Tibial artery (tissue), 4 donors: ENCODE data around the gene CRYGA.
A peak's percentile ranks its signal among the peaks of the same experiment; 100 is the strongest.
"Not testable (repeated sequence)": the region's sequence is repeated elsewhere in the genome, so short reads cannot be mapped to it uniquely, and the experiment has no call there.

Experiments used
- DNase-seq, 2 donors: peaks; one replicate each; pipeline ENCODE4 v3.0.0-alpha.2; 2019
- H3K27ac ChIP-seq, 2 donors: fragments of 200-600 bp; sonication (generic) in 1 of 2; 1 replicate in 1 of 2; 2 replicates in 1 of 2; pipeline ENCODE4 v1.5.1; 2018 to 2019; ENCODE audit warnings: mild to moderate bottlenecking in 1 of 2
- H3K27me3 ChIP-seq, 2 donors: fragments of 200-600 bp; sonication (generic) in 1 of 2; one replicate each; pipeline versions ENCODE4 v1.5.1 to v1.6.0; 2016 to 2019
- H3K36me3 ChIP-seq, 3 donors: fragments of 200-600 bp; sonication (generic) in 2 of 3; one replicate each; pipeline ENCODE4 v1.5.1; 2016 to 2019; ENCODE audit warnings: mild to moderate bottlenecking in 2 of 3
- H3K4me1 ChIP-seq, 4 donors: fragments of 200-600 bp; sonication (generic) in 2 of 4; 1 replicate in 3 of 4; 2 replicates in 1 of 4; pipeline ENCODE4 v1.5.1; 2016 to 2019
- H3K4me3 ChIP-seq, 2 donors: fragments of 200-600 bp; sonication (generic) in 1 of 2; 1 replicate in 1 of 2; 2 replicates in 1 of 2; pipeline ENCODE4 v1.5.1; 2018 to 2019; ENCODE audit warnings: mild to moderate bottlenecking in 2 of 2
- H3K9me3 ChIP-seq, 3 donors: fragments of 200-600 bp; sonication (generic) in 1 of 3; one replicate each; pipeline ENCODE4 v1.5.1; 2016 to 2019
- CTCF ChIP-seq, 2 experiments: fragments of 200-600 bp in 1 of 2; fragments of 450-650 bp in 1 of 2; IDR thresholded peaks; one replicate each; pipeline ENCODE4 v1.5.1; 2017 to 2019; ENCODE audit warnings: antibody characterized with exemption in 2 of 2, mild to moderate bottlenecking in 1 of 2, moderate library complexity in 1 of 2
- intact Hi-C: fragments of 100-400 bp; cut with DNase I; formaldehyde crosslinking; loops from one replicate; pipeline ENCODE4 v1.15.0; 2023; ENCODE audit warnings: low total_unique reads

The CRYGA gene

GRCh38 chr2:208128136-208128535 is 35.3 kb downstream of the CRYGA start:
- DNase-seq = no peak
- Histone ChIP-seq H3K4me1 (peaks cover 0 to 6% (median 5%) of the 10 kb centered on the region in 4 donors), H3K27ac (no peak overlapping the region), H3K27me3 (peaks cover 0 to 15% of the 10 kb centered on the region in 2 donors), H3K36me3 (no peaks in the 10 kb centered on the region), H3K9me3 (no peaks in the 10 kb centered on the region), H3K4me3 (no peak overlapping the region)
- intact Hi-C loops = no loop called here
- no peak for TF ChIP-seq CTCF (IDR thresholded peaks at IDR 0.05)

- peaks cover 0 to 6% (median 5%) of the 10 kb centered on the region in 4 donors for H3K4me1 ChIP-seq
- intact Hi-C loops = no loop called here
These were observed 36.3 kb downstream of the CRYGA start for GRCh38 chr2:208127090-208127489.

GRCh38 chr2:208125251-208125650 is 38.1 kb downstream of the CRYGA start:
- Histone ChIP-seq H3K4me3 (no peak overlapping the region), H3K4me1 (peaks cover 0 to 6% (median 5%) of the 10 kb centered on the region in 4 donors), H3K9me3 (no peaks in the 10 kb centered on the region), H3K36me3 (no peaks in the 10 kb centered on the region), H3K27me3 (peaks cover 0 to 15% of the 10 kb centered on the region in 2 donors), H3K27ac (no peak overlapping the region)
- no peak for TF ChIP-seq CTCF (IDR thresholded peaks at IDR 0.05)
- DNase-seq = no peak
- intact Hi-C loops = no loop called here

More at GRCh38 chr2:208127090-208127489, 36.3 kb downstream of the CRYGA start:
- TF ChIP-seq CTCF (IDR thresholded peaks at IDR 0.05) = no peak
- H3K4me3 ChIP-seq = no peak overlapping the region
- DNase-seq = no peak
- no peaks in the 10 kb centered on the region for H3K9me3 ChIP-seq
- H3K36me3 ChIP-seq = no peaks in the 10 kb centered on the region
- no peak overlapping the region for H3K27ac ChIP-seq
- H3K27me3 ChIP-seq = peaks cover 0 to 15% of the 10 kb centered on the region in 2 donors

- DNase-seq, intact Hi-C loops, H3K27ac ChIP-seq, H3K36me3 ChIP-seq, H3K9me3 ChIP-seq, H3K4me1 ChIP-seq: not testable (repeated sequence)
- peak within 1 kb of the TSS in 1 of 2 donors; percentile 7 for H3K4me3 ChIP-seq
- H3K27me3 ChIP-seq = peaks cover 0 to 15% of the 10 kb centered on the region in 2 donors
These were observed 39.2 kb downstream of the CRYGA start, which contains the start of gene CRYGD for GRCh38 chr2:208124013-208124715. TSS of gene CRYGD (minus strand) at chr2:208124524. CDS start at chr2:208124473, 51 bp downstream.

GRCh38 chr2:208122248-208122647 is 41.1 kb downstream of the CRYGA start:
- Histone ChIP-seq H3K4me3 (no peak overlapping the region), H3K27me3 (peaks cover 0 to 12% of the 10 kb centered on the region in 2 donors), H3K27ac (no peak overlapping the region), H3K9me3 (no peaks in the 10 kb centered on the region), H3K36me3 (no peaks in the 10 kb centered on the region), H3K4me1 (peaks cover 0 to 6% (median 5%) of the 10 kb centered on the region in 4 donors)
- DNase-seq = no peak
- intact Hi-C loops = no loop called here
- TF ChIP-seq CTCF (IDR thresholded peaks at IDR 0.05) = no peak

- Histone ChIP-seq H3K27me3 (peaks cover 0 to 3% of the 10 kb centered on the region in 2 donors), H3K9me3 (no peaks in the 10 kb centered on the region), H3K36me3 (no peaks in the 10 kb centered on the region), H3K4me3 (no peak overlapping the region), H3K27ac (no peak overlapping the region), H3K4me1 (peaks cover 0 to under 1% (median 0%) of the 10 kb centered on the region in 4 donors)
- intact Hi-C loops = no loop called here
- no peak for TF ChIP-seq CTCF (IDR thresholded peaks at IDR 0.05)
- DNase-seq = no peak
These were observed 44.5 kb downstream of the CRYGA start for GRCh38 chr2:208118918-208119317.

GRCh38 chr2:208117390-208117789 is 46.0 kb downstream of the CRYGA start:
- H3K27me3 ChIP-seq, intact Hi-C loops, H3K4me3 ChIP-seq, H3K4me1 ChIP-seq, DNase-seq, H3K36me3 ChIP-seq, H3K27ac ChIP-seq, H3K9me3 ChIP-seq: not testable (repeated sequence)
